ENCODE measurements around the gene PLAC1. TPM values are rescaled to one million over a fixed set of nuclear protein-coding genes. Genes with fewer than 3 reads are reported as not detected.

Gene PLAC1
- total and polyA plus RNA-seq, 11 donors, result 0.62 TPM; not detected in 10

DNA sequence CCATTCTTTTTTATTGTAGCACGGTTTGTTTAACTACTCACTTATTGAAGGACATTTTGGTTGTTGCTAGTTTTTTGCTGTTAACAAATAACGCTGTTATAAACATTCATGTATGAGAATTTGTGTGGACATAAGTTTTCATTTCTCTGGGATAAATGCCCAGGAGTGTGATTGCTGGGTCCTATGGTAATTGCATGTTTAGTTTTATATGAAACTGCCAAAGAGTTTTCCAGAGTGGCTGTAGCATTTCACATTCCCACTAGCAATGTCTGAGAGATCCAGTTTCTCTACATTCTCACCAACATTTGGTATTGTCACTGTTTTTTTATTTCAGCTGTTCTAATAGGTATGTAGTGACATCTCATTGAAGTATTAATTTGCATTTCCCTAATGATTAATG is 66.8 kb downstream of the PLAC1 start:
- Histone ChIP-seq H3K9me3 (no peaks in the 10 kb centered on the region), H3K36me3 (no peaks in the 10 kb centered on the region), H3K4me1 (no peaks in the 10 kb centered on the region), H3K27ac (no peak overlapping the region), H3K27me3 (peaks cover 0 to 18% (median 0%) of the 10 kb centered on the region in 9 donors), H3K4me3 (no peak overlapping the region)
- WGBS, 4 donors, result 62 to 91% (median 80%) methylated on average over 2 of the region's 2 CpGs
- DNase-seq, result no peak
- TF ChIP-seq, protein P1, sequence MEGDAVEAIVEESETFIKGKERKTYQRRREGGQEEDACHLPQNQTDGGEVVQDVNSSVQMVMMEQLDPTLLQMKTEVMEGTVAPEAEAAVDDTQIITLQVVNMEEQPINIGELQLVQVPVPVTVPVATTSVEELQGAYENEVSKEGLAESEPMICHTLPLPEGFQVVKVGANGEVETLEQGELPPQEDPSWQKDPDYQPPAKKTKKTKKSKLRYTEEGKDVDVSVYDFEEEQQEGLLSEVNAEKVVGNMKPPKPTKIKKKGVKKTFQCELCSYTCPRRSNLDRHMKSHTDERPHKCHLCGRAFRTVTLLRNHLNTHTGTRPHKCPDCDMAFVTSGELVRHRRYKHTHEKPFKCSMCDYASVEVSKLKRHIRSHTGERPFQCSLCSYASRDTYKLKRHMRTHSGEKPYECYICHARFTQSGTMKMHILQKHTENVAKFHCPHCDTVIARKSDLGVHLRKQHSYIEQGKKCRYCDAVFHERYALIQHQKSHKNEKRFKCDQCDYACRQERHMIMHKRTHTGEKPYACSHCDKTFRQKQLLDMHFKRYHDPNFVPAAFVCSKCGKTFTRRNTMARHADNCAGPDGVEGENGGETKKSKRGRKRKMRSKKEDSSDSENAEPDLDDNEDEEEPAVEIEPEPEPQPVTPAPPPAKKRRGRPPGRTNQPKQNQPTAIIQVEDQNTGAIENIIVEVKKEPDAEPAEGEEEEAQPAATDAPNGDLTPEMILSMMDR (IDR thresholded peaks at IDR 0.05), result no peak
- intact Hi-C loops (cut with DNase I), result no loop called here
- ATAC-seq, result no peak

- Histone ChIP-seq H3K27ac (no peak overlapping the region), H3K4me3 (no peak overlapping the region), H3K4me1 (no peaks in the 10 kb centered on the region), H3K36me3 (no peaks in the 10 kb centered on the region), H3K27me3 (peaks cover 0 to 13% (median 0%) of the 10 kb centered on the region in 9 donors), H3K9me3 (no peaks in the 10 kb centered on the region)
- intact Hi-C loops (cut with DNase I), result no loop called here
- DNase-seq, result no peak
- 85 to 95% (median 92%) methylated on average over 3 of the region's 3 CpGs for WGBS, 4 donors
- TF ChIP-seq POLR2A (IDR thresholded peaks at IDR 0.05), result no peak
- TF ChIP-seq, protein P1 (IDR thresholded peaks at IDR 0.05), result no peak
- no peak for ATAC-seq
Observed at GRCh38 chrX:134588806-134589205, 69.5 kb downstream of the PLAC1 start.

DNA sequence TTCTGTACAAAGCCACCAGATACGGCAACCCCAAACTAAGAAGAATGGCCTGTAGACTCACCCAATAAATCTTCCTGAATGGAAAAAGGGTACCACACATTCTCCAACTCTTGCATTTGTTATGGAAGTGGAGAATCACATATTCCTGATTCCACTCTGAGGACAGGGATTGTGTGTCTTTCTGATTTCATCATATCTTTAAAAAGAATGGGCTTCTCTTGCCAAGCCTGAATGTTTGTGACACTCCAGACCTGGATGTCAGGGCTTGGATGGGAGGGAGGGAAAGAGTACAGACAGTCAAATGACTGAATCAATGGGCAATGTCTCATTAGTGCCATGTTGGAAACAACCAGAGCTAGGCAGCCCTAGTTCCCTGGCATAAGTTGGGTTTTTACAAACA is 77.4 kb downstream of the PLAC1 start:
- TF ChIP-seq, protein P1 (IDR thresholded peaks at IDR 0.05), result no peak
- no peak for TF ChIP-seq POLR2A (IDR thresholded peaks at IDR 0.05)
- Histone ChIP-seq H3K27me3 (no peaks in the 10 kb centered on the region), H3K4me3 (no peak overlapping the region), H3K36me3 (no peaks in the 10 kb centered on the region), H3K9me3 (no peaks in the 10 kb centered on the region), H3K4me1 (no peaks in the 10 kb centered on the region), H3K27ac (peak overlapping the region in 2 of 12 donors; percentile 19 to 30)
- DNase-seq (no peak), ATAC-seq (peak; percentile 66 to 87 (median 85))
- WGBS, 4 donors, result 62 to 89% (median 86%) methylated on average over 1 of the region's 1 CpG
- intact Hi-C loops (cut with DNase I), result no loop called here

DNA sequence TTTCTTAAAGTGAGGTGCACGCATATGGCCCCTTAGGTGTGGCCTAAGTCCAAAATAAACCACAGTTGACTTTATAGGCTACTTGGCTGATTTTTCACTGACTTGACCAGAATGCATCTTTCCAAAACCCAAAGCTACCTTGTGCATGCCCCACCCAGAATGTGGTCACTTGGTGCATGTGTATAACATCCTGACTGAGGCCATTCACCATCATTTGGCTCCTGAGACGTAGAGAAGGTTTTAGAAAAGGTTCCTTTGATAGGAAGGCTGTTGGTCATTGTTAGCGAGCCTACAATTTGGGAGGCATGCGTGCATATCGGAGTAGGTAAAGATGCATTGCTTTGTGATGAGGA is 84.6 kb downstream of the PLAC1 start:
- ATAC-seq (no peak), DNase-seq (no peak)
- WGBS, 4 donors, result 75 to 98% (median 93%) methylated on average over 5 of the region's 5 CpGs
- Histone ChIP-seq H3K36me3 (no peaks in the 10 kb centered on the region), H3K4me3 (no peak overlapping the region), H3K27ac (no peak overlapping the region), H3K4me1 (peaks cover 0 to 11% (median 0%) of the 10 kb centered on the region in 12 donors), H3K9me3 (no peaks in the 10 kb centered on the region), H3K27me3 (peaks cover 0 to 8% (median 0%) of the 10 kb centered on the region in 9 donors)
- TF ChIP-seq, protein P1 (IDR thresholded peaks at IDR 0.05), result no peak
- TF ChIP-seq POLR2A (IDR thresholded peaks at IDR 0.05), result no peak
- intact Hi-C loops (cut with DNase I), result loop anchor here in 1 of 10 donors (10.0 kb wide), 1 partner anchor 51 kb away; no protein-coding TSS in a partner anchor
